GM10266 (cell line): ENCODE results near the gene ZFR2.

ENCODE experiments used
- DNase-seq: peaks from one replicate; pipeline ENCODE4 v3.0.0; 2012; ENCODE audit errors: extremely low spot score
- TF ChIP-seq, protein P1 (sequence below): IDR thresholded peaks from 2 replicates; pipeline ENCODE4 v1.5.1; 2012; ENCODE audit warnings: mild to moderate bottlenecking, low read depth; ENCODE audit not compliant: control insufficient read depth, insufficient read depth; ENCODE audit errors: missing control alignments

Gene ZFR2

DNA sequence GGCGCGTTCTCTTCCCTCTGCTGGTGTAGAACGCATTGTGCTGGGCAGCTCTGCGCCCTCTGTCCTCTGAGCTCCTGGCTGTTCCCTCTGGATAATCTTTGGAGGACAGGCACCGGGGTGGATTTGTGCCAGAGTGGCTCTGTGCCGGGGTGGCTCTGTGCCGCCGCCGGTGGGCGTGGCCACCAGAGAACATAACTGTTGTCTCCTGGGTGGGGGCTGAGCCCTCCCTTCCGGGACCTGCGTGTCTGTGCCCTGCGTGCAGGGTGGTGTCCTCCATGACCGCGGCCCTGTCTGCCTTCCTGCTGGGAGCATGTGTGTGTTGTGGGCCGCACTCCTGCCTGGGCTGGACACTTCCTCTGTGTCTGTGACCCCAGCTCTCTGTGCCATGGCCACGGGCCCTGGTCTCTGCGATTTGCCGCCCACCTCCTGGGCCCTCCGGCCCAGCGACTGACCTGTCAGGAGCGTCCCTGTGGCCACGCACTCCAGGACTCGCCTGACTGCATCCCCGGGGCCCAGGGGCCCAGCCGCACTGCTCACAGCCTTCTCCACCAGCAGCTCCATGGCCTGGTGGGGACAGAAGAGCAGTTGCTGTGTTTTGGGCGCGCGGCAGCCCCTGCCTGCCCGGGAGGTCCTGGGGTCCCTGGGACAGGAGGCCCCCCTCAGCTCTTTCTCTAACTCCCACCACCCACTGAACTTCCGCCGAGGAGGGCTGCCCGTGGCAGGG lies 60.3 kb downstream of the ZFR2 start:
- DNase-seq, result no peak
- TF ChIP-seq, protein P1, sequence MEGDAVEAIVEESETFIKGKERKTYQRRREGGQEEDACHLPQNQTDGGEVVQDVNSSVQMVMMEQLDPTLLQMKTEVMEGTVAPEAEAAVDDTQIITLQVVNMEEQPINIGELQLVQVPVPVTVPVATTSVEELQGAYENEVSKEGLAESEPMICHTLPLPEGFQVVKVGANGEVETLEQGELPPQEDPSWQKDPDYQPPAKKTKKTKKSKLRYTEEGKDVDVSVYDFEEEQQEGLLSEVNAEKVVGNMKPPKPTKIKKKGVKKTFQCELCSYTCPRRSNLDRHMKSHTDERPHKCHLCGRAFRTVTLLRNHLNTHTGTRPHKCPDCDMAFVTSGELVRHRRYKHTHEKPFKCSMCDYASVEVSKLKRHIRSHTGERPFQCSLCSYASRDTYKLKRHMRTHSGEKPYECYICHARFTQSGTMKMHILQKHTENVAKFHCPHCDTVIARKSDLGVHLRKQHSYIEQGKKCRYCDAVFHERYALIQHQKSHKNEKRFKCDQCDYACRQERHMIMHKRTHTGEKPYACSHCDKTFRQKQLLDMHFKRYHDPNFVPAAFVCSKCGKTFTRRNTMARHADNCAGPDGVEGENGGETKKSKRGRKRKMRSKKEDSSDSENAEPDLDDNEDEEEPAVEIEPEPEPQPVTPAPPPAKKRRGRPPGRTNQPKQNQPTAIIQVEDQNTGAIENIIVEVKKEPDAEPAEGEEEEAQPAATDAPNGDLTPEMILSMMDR, result no peak

DNA sequence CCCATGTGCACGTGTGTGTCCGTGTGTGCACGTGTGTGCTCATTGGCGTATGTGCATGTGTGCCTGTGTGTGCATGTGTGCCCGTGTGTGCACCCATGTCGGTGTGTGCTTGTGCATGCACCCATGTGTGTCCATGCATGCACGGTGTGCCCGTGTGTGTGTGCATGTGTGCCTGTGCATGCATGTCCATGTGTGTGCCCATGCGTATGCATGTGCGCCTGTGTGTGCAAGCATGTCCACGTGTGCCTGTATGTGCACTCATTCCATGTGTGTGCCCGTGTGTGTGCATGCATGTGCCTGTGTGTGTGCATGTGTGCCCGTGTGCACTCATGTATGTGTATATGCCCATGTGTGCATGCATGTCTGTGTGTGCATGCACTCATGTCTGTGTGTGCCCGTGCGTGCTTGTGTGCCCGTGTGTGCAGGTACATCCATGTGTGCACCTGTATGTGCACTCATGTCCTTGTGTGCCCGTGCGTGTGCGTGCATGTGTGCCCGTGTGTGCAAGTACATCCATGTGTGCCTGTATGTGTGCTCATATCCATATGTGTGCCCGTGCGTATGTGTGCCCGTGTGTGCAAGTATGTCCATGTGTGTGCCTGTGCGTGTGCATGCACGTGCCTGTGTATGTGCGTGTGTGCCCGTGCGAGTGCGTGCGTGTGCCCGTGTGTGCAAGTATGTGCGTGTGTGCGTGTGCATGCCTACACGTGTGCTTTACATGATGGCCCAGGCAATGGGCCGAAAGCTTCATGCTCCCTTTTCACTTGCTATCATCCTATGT lies 61.1 kb downstream of the ZFR2 start:
- DNase-seq, result no peak
- TF ChIP-seq, protein P1, result no peak

DNA sequence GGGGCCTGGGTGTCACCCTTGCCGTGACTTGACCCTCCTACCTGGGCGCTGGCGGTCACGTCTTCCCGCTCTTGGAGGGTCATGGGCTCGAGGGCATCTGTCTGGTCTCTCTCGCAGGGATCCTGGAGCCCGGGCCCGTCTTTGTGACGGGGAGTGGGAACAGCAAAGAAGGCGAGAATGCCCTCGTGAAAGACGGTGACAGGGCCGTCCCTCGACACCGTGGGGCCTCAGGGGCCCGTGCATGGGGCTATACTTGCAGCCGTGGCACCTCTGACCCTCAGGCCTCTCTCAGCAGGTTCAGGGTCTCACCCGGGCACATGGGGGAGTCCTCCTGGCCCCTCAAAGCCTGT lies 61.7 kb downstream of the ZFR2 start:
- TF ChIP-seq, protein P1, result no peak
- no peak for DNase-seq

DNA sequence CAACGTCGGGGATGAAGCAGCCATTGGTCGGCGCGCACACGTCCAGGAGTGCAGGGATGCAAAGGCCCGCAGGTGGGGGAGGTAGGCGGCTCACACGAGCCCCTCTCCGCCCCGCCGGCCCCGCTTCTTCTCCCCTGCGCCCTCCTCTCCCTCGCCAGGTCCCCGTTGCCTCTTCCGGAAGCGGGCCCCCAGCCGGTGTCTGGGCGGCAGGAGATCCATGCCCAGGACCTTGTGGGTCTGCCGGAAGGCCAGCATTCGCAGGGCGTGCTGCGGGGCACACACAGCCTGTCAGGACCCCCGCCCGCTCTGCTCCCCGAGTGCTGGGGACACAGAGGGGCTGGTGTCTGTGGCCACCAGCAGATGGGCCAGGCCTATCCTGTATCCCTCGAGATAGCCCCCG lies 63.0 kb downstream of the ZFR2 start:
- TF ChIP-seq, protein P1, result no peak
- DNase-seq, result no peak

DNA sequence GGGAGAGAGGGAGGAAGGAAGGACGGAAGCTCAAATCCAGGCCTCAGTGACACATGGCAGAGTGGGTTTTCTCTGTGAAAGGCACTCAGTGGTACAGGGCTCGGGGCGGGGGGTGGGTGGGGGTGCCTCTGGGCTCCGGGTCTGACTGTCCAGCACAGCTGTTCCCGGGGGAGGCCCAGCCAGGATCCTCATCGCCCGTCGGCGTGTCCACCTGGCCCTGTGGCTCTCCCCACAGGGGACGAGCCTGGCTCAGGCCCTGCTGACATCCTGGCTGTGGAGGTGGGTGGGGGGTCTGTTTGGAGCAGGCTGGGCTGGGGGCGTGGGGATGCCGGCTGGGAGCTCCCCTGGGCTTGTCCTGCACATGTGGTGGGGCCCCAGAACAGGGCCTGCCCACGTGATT lies 64.4 kb downstream of the ZFR2 start:
- TF ChIP-seq, protein P1, result no peak
- DNase-seq, result no peak

DNA sequence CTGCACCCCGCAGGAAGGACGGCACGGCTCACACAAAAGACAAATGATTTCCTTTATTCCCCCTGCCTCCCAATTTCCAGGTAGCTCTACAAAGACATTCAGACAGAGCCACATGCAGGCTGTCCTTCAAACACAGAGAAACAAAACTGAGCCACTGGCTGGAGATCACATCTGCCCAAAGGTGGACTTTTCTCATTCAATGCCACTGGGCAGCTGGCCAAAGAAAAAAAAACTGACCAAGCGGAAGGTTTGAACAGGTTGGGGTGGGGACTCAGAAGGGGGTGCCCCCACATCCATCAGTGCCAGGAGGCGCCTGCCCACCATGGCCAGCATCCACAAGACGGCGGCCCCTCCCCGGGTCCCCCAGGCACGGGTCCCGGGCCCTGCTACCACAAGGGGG lies 64.9 kb downstream of the ZFR2 start:
- TF ChIP-seq, protein P1, result no peak
- no peak for DNase-seq
